IMR-90 (cell line): ENCODE results near the gene PET117. TPM values are rescaled to one million over a fixed set of nuclear protein-coding genes. Genes with fewer than 3 reads are reported as not detected.
"Not testable (repeated sequence)": the region's sequence is repeated elsewhere in the genome, so short reads cannot be mapped to it uniquely, and the experiment has no call there.

Experiments used
- ATAC-seq: fragments of 200-7000 bp; cut with Tn5 transposase; 2 replicates; pipeline ENCODE4 v1.9.1; 2020; ENCODE audit warnings: low read depth, mild to moderate bottlenecking, moderate library complexity
- BruUV-seq: library from RNA; stranded (reverse); fragments of 400-500 nt; replicated peaks from 2 replicates; lab custom pipeline; 2021; lab: Mats Ljungman, UMichigan
- CTCF ChIA-PET: fragments of 300-600 bp; formaldehyde crosslinking; extraction: SDS; loops from one replicate; lab custom pipeline; 2021; ENCODE audit warnings: antibody characterized with exemption; lab: Yijun Ruan, JAX
- POLR2A ChIA-PET: fragments of 300-600 bp; sonication (Branson Sonifier 250); formaldehyde crosslinking; loops from one replicate; lab custom pipeline; 2022; ENCODE audit warnings: antibody characterized with exemption; ENCODE audit not compliant: unreplicated experiment; lab: Charles Lee
- DNase-seq: peaks from one replicate; pipeline ENCODE4 v3.0.0; 2013
- H2AFZ ChIP-seq: replicated peaks from 2 replicates; pipeline ENCODE3; 2013; ENCODE audit warnings: low read length, mild to moderate bottlenecking; ENCODE audit not compliant: poor library complexity
- H2AK5ac ChIP-seq: 2 replicates; pipeline ENCODE4 v1.6.1; 2013; ENCODE audit warnings: low read depth, low read length, inconsistent platforms
- H2AK9ac ChIP-seq: replicated peaks from 2 replicates; pipeline ENCODE3; 2013; ENCODE audit warnings: mild to moderate bottlenecking, low read depth, low read length, moderate library complexity; ENCODE audit not compliant: poor library complexity
- H2BK120ac ChIP-seq: 2 replicates; pipeline ENCODE4 v1.6.1; 2013; ENCODE audit warnings: low read depth, low read length, inconsistent platforms
- H2BK15ac ChIP-seq: 3 replicates; pipeline ENCODE4 v1.6.1; 2013; ENCODE audit warnings: low read depth, low read length, inconsistent platforms
- H2BK20ac ChIP-seq: 2 replicates; pipeline ENCODE4 v1.6.1; 2013; ENCODE audit warnings: low read depth, mild to moderate bottlenecking, inconsistent platforms, low read length, moderate library complexity
- H2BK5ac ChIP-seq: 2 replicates; pipeline ENCODE4 v1.6.1; 2013; ENCODE audit warnings: mild to moderate bottlenecking, low read depth, low read length, inconsistent platforms; ENCODE audit not compliant: poor library complexity, severe bottlenecking
- H3K14ac ChIP-seq: replicated peaks from 2 replicates; pipeline ENCODE4 v1.6.1; 2013; ENCODE audit warnings: low read depth, low read length, inconsistent platforms
- H3K18ac ChIP-seq: 2 replicates; pipeline ENCODE4 v1.6.1; 2013; ENCODE audit warnings: low read depth, low read length, control low read depth
- H3K23ac ChIP-seq: 2 replicates; pipeline ENCODE4 v1.6.1; 2013; ENCODE audit warnings: low read depth, low read length, inconsistent platforms
- H3K27ac ChIP-seq: 2 replicates; pipeline ENCODE4 v1.5.1; 2013; ENCODE audit warnings: mild to moderate bottlenecking, control low read depth, low read length; ENCODE audit not compliant: insufficient read depth
- H3K27me3 ChIP-seq: 2 replicates; pipeline ENCODE4 v1.6.1; 2013; ENCODE audit warnings: low read length; ENCODE audit not compliant: control insufficient read depth, insufficient read depth
- H3K36me3 ChIP-seq: 2 replicates; pipeline ENCODE4 v1.6.1; 2013; ENCODE audit warnings: low read length, mixed read lengths; ENCODE audit not compliant: control insufficient read depth, insufficient read depth
- H3K4ac ChIP-seq: 2 replicates; pipeline ENCODE4 v1.6.1; 2013; ENCODE audit warnings: low read depth, low read length, inconsistent platforms
- H3K4me1 ChIP-seq: 2 replicates; pipeline ENCODE4 v1.6.1; 2013; ENCODE audit warnings: low read length, mixed read lengths; ENCODE audit not compliant: control insufficient read depth, insufficient read depth
- H3K4me2 ChIP-seq: 2 replicates; pipeline ENCODE4 v1.6.1; 2013; ENCODE audit warnings: low read depth, mild to moderate bottlenecking, control low read depth, low read length, moderate library complexity
- H3K4me3 ChIP-seq: 2 replicates; pipeline ENCODE4 v1.5.1; 2013; ENCODE audit warnings: low read depth, mild to moderate bottlenecking, control low read depth, low read length, moderate library complexity; ENCODE audit not compliant: insufficient read depth
- H3K56ac ChIP-seq: 2 replicates; pipeline ENCODE4 v1.6.1; 2013; ENCODE audit warnings: low read length, inconsistent platforms; ENCODE audit not compliant: insufficient read depth; ENCODE audit errors: extremely low read depth
- H3K79me1 ChIP-seq, 2 experiments: 2 replicates each; pipeline ENCODE4 v1.6.1; 2013; ENCODE audit warnings: low read length in 2 of 2, inconsistent platforms in 1 of 2, low read depth in 1 of 2
- H3K9ac ChIP-seq: 2 replicates; pipeline ENCODE4 v1.6.1; 2013; ENCODE audit warnings: low read depth, low read length, control low read depth
- H3K9me1 ChIP-seq: 2 replicates; pipeline ENCODE4 v1.6.1; 2013; ENCODE audit warnings: low read length, inconsistent platforms; ENCODE audit not compliant: insufficient read depth
- H3K9me3 ChIP-seq: 2 replicates; pipeline ENCODE4 v1.6.1; 2013; ENCODE audit warnings: low read length; ENCODE audit not compliant: control insufficient read depth, insufficient read depth
- H4K20me1 ChIP-seq: 2 replicates; pipeline ENCODE4 v1.6.1; 2013; ENCODE audit warnings: low read length, inconsistent platforms; ENCODE audit not compliant: insufficient read depth
- H4K5ac ChIP-seq: 2 replicates; pipeline ENCODE4 v1.6.1; 2013; ENCODE audit warnings: mild to moderate bottlenecking, low read depth, low read length, control low read depth
- H4K8ac ChIP-seq, 2 experiments: 2 replicates each; pipeline ENCODE4 v1.6.1; 2013; ENCODE audit warnings: low read depth in 2 of 2, low read length in 2 of 2, control low read depth in 1 of 2, inconsistent platforms in 1 of 2
- H4K91ac ChIP-seq: 2 replicates; pipeline ENCODE4 v1.6.1; 2013; ENCODE audit warnings: low read depth, low read length, inconsistent platforms; ENCODE audit not compliant: insufficient read depth
- WGBS, 2 experiments: methylation state at CpG; one replicate each; pipeline versions ENCODE4 v1.1.5 to v1.1.7; 2013; ENCODE audit warnings: missing lambda C conversion rate in 2 of 2; ENCODE audit not compliant: insufficient read length in 1 of 2; ENCODE audit errors: extremely low coverage in 2 of 2; 5-methylcytosine and 5-hydroxymethylcytosine counted together
- dilution Hi-C: fragments of 300-500 bp; cut with HindIII; formaldehyde crosslinking; loops from one replicate; pipeline ENCODE4 v1.14.3; 2018; ENCODE audit warnings: low sequenced_read_pairs; ENCODE audit not compliant: unreplicated experiment
- in situ Hi-C: fragments of 300-500 bp; cut with MboI; formaldehyde crosslinking; loops from 3 replicates; pipeline ENCODE4 v1.14.3; 2019; ENCODE audit warnings: low sequenced_read_pairs, inconsistent platforms, mixed read lengths
- intact Hi-C: fragments of 100-400 bp; cut with micrococcal nuclease; formaldehyde crosslinking; loops from 2 replicates; pipeline ENCODE4 v1.10.0; 2022
- polyA plus RNA-seq, 3 experiments: library from polyadenylated mRNA; depleted of rRNA; stranded (reverse); fragments of >200 nt; gene quantifications; 2 replicates each; pipeline ENCODE4 v1.2.3, GENCODE V29; 2012; ENCODE audit warnings: low replicate concordance in 1 of 3
- total RNA-seq: library from RNA; depleted of rRNA; stranded (reverse); fragments of >200 nt; gene quantifications from 2 replicates; pipeline ENCODE4 v1.2.3, GENCODE V29; 2012

Gene PET117
- total and polyA plus RNA-seq, 2 of the 4 experiments (the other 2 are of a cell fraction) = 3.9 to 8.3 TPM

GRCh38 chr20:18088298-18088697 is 49.4 kb upstream of the PET117 start:
- H3K79me1 ChIP-seq, H2BK20ac ChIP-seq, H4K8ac ChIP-seq, H3K36me3 ChIP-seq, dilution Hi-C loops, H3K9me3 ChIP-seq, ATAC-seq, H3K4me1 ChIP-seq, H2AK9ac ChIP-seq, H3K18ac ChIP-seq, in situ Hi-C loops, H3K56ac ChIP-seq, H3K4me2 ChIP-seq, H2BK5ac ChIP-seq, H4K20me1 ChIP-seq, H3K4ac ChIP-seq, H4K5ac ChIP-seq, H2BK120ac ChIP-seq, H4K91ac ChIP-seq, H3K9ac ChIP-seq, DNase-seq, H3K14ac ChIP-seq, H3K4me3 ChIP-seq, H3K23ac ChIP-seq, H2BK15ac ChIP-seq, BruUV-seq, CTCF ChIA-PET, H3K27me3 ChIP-seq, POLR2A ChIA-PET, intact Hi-C loops, H2AFZ ChIP-seq, H3K27ac ChIP-seq, H2AK5ac ChIP-seq, H3K9me1 ChIP-seq: not testable (repeated sequence)
- 53% methylated on average over 2 of the region's 3 CpGs; no CpG with 5 or more reads in 1 of the 2 experiments for WGBS, 2 experiments

GRCh38 chr20:18088841-18089240 is 48.8 kb upstream of the PET117 start:
- ATAC-seq, H3K9me1 ChIP-seq, H2BK5ac ChIP-seq, H3K27ac ChIP-seq, H2BK20ac ChIP-seq, H3K79me1 ChIP-seq, H3K9me3 ChIP-seq, H3K56ac ChIP-seq, H2AK5ac ChIP-seq, H2BK120ac ChIP-seq, H4K5ac ChIP-seq, H3K23ac ChIP-seq, H2AFZ ChIP-seq, H3K9ac ChIP-seq, POLR2A ChIA-PET, H4K91ac ChIP-seq, H3K36me3 ChIP-seq, H4K20me1 ChIP-seq, H3K14ac ChIP-seq, H3K18ac ChIP-seq, CTCF ChIA-PET, H3K4ac ChIP-seq, H2BK15ac ChIP-seq, H3K4me1 ChIP-seq, BruUV-seq, in situ Hi-C loops, H3K27me3 ChIP-seq, intact Hi-C loops, DNase-seq, H3K4me3 ChIP-seq, H4K8ac ChIP-seq, dilution Hi-C loops, H3K4me2 ChIP-seq, H2AK9ac ChIP-seq: not testable (repeated sequence)
- no CpG with 5 or more reads among the region's 11 CpGs for WGBS, 2 experiments
